GM21423 (cell line): Measurements from ENCODE around the gene CPXM2.
A peak's percentile ranks its signal among the peaks of the same experiment; 100 is the strongest.

Experiments used
- ATAC-seq: cut with Tn5 transposase; IDR thresholded peaks from one replicate; pipeline ENCODE4 v1.9.1; 2021; ENCODE audit warnings: mild to moderate bottlenecking, moderate library complexity; ENCODE audit not compliant: unreplicated experiment

CPXM2 gene

GRCh38 chr10:123852411-123852951 lies 39.1 kb downstream of the CPXM2 start:
- no peak for ATAC-seq

DNA sequence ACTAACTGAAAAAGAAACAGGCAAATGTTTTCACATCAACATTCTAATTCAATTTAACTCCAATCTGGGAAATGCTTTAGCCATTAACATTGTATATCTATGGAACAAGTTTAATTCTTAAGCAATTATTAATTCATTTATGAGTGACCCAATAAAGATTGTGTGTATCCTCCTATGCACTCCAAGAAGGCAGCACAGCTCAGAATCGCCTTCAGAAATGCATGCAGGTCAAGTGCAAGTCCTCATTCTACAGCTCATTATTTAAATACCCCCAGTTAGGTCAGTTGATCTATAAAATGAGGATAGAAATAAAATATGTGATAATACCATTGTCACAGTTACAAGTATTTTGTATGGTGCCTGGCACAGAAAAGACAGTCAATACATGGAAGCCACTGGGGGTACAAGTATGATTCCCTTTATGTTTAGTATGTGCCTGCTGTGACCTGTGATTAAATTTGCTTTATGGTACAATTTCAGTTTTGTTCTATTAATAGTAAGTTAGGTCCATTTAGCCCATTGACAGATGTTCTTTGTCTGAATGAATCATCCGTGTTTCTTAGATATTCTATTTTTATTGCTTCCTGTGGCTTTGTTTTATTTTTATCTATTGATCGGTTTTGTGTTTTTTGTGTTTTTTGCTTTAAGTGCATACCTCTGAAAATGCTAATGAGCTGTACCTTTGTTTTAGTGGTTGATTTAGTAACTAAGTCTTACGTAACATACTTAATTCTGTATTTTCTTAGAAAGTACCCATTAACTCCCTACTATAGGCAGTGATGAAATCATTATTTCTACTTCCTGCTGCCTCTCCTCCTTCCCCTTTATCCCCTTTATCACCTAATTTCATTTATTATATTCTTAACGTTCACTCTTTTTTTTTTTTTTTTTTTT lies 42.8 kb downstream of the CPXM2 start:
- peak; percentile 73 for ATAC-seq

DNA sequence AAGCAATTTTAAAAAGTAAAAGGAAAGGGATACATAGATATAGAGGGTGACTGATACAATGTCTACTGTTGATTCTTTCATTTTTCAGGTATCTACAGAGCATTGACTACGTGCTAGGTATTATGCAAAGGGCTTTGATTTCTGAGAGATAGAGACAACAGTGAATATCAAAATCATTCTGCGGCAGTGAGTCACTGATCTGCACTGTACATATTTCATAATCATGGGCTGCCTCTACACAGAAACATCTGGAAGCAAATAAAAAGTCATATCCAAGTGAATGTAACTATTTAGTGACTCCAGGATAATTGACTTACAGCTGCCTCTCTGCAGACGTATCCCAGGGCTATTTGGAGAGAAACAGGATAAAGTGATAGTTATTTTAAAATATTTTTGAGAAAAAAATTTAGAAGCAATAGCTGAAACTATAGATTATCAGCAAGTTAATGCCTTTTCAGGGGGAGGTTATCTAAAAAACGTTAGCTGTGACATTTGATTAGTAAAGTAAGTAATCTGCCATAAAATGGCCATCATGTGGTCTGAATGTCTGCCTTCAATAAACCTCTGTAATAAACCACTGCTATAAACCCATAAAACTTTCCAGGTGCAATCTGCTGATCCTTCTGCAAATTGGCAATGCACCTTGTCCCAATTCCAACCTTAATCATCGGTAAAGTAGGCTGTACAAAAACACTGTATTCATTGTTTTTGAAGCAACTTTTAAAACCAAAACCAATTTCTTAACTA lies 43.7 kb downstream of the CPXM2 start:
- ATAC-seq, result no peak

- ATAC-seq, result no peak
Measured at GRCh38 chr10:123843835-123844234, 47.8 kb downstream of the CPXM2 start.

GRCh38 chr10:123842692-123843385 lies 48.8 kb downstream of the CPXM2 start:
- ATAC-seq, result no peak

- ATAC-seq, result no peak
Measured at GRCh38 chr10:123841560-123841959, 50.0 kb downstream of the CPXM2 start.

GRCh38 chr10:123841115-123841514 lies 50.5 kb downstream of the CPXM2 start:
- no peak for ATAC-seq

GRCh38 chr10:123840714-123841113 lies 50.9 kb downstream of the CPXM2 start:
- no peak for ATAC-seq

DNA sequence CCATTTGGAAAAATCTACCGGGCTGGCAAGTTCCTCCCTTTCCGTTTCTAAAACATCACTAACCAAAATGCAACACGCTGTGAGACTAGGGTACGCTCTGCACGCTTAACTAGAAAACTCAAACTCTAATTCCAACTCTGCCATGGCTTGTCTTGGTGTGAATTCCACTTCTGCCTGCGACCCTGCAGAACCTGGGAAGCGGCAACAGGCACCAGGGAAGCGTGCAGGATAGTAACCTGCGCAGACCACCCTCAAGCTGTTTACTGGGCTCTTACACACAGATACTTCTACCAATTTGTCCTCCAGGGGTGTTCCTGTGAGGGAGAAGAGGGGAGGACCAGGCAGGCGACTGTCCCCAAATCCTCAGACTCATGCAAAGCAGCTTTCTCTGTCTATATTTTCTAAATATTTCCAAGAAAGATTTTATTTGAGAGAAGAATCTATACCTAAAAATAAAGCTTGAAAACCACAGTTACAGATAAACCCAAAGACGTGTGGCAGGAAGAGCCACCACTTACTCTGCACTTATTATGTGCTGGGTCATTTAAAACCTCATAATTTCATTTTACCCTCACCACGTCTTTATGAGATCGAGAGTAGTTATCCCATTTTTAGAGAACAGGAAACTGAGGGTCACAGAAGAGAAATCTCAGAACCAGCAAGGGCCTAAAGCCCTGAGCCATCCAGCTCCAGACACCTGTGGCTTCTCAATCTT lies 52.9 kb downstream of the CPXM2 start:
- no peak for ATAC-seq

- no peak for ATAC-seq
Measured at GRCh38 chr10:123837756-123838155, 53.9 kb downstream of the CPXM2 start.

GRCh38 chr10:123836418-123837145 lies 55.0 kb downstream of the CPXM2 start:
- ATAC-seq, result no peak

DNA sequence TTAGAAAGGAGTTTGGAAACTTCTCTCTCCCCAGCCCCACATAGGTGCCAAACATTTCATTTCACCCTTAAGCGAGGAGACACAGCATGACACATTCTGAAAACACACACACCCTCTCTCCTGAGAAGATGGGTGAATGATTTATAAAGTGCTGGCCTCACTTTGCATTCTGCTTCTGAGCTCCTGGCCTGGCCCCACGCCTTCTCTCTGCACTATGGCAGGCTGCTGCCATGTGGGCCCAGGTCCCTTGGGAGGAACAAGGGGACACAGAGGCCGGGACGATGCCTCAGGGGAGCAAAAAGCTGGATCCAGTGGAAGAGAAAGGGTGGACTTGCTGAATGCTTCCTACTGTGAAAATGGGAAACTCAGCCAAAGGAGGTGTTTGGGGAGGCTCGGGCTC lies 56.0 kb downstream of the CPXM2 start:
- ATAC-seq, result peak; percentile 97

DNA sequence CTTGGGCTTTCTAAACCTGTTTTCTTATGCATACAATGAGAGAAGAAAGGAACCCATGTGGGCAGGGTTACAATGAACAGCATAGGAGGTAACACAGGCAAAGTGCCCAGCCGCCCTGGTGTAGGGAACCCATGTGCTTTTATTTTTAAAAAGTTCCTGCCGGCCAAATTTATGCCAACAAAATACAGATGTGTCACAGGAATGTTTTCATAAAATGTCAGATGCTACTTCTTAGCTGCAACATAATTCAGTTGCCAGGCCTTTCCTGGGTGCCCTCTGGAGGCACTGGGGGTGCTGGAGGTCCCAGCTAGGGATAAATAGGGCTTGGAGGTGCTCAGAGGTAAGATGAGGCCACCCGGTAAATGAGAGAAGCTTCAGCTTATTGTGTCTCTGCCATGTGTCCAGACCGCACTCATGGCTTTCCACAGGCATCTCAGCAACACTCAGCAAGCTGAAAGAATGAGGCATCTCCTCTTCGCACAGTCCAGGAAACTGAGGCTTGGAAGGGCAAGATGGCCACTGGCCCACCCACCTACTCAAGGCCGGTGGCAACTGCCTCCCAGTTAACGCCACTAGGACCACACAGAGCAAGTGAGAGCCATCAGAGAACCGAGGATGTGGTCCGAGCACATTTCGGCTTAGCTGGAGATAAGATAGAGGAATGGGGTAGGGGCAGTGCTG lies 58.3 kb downstream of the CPXM2 start:
- ATAC-seq, result no peak

DNA sequence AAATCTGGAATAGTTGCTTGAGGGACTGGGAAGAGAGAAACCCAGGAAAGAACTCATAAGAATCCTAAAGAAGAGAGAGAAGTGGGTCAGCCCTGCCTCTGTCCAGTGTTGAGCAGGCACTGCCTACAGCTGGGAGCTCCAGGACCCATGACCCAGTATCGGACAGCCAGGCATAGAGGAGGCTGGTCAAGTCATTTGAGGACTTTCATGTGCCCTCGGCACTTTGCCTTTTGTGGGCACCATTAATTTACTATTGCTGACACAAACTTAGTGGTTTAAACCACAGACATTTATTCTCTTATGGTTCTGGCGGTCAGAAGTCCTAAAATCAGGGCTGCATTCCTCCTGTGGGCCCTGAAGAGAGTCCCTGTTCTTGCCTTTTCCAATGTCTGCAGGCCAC lies 60.3 kb downstream of the CPXM2 start:
- ATAC-seq, result no peak

- no peak for ATAC-seq
Measured at GRCh38 chr10:123821136-123821535, 70.5 kb downstream of the CPXM2 start.

DNA sequence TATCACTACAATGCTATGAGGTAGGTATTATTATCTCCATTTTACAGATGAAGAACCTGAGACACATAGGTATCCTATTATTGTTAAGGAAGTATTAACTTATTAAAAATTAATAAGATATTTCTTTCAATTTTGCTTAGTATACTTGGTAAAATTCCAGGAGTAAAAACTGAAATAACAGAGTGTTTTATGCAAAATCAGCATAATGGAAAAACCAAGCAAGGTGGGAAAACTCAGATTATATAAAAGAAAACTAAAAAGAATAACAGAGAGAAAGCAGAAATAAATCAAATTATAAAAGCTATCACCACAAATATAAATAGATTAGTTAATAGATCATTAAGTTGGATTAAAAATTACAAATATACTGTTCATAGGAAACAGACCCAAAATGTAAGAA lies 82.0 kb downstream of the CPXM2 start:
- ATAC-seq, result no peak

DNA sequence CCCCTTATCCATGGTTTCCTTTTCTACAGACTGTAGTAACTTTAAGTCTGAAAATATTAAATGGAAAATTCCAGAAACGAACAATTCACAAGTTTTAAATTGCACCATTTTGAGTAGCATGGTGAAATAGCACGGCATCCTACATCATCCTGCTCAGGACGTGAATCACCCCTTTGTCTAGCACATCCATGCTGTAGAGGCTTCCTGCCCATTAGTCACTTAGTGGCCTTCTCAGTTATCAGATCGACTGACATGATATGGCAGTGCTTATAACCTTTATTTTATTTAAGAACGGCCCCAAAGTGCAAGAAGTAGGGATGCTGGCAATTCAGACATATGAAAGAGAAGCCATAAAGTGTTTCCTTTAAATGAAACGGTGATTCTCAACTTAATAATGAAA lies 82.7 kb downstream of the CPXM2 start:
- ATAC-seq, result no peak

- no peak for ATAC-seq
Measured at GRCh38 chr10:123808286-123808685, 83.3 kb downstream of the CPXM2 start.

- ATAC-seq, result no peak
Measured at GRCh38 chr10:123807444-123808035, 84.1 kb downstream of the CPXM2 start.
